Brain microvascular endothelial cell (primary cell): Measurements from ENCODE around the gene TKFC.

Source experiments
- DNase-seq: peaks from one replicate; pipeline ENCODE4 v3.0.0-alpha.2; 2020
- H3K27ac ChIP-seq: fragments of 250-450 bp; sonication (Bioruptor Pico); 2 replicates; pipeline ENCODE4 v1.5.1; 2020; ENCODE audit warnings: mild to moderate bottlenecking, moderate library complexity
- H3K27me3 ChIP-seq: fragments of 250-450 bp; sonication (Bioruptor Pico); replicated peaks from 2 replicates; pipeline ENCODE4 v1.5.1; 2020; ENCODE audit warnings: mild to moderate bottlenecking
- H3K36me3 ChIP-seq: fragments of 250-450 bp; sonication (Bioruptor Pico); replicated peaks from 2 replicates; pipeline ENCODE4 v1.5.1; 2020; ENCODE audit warnings: mild to moderate bottlenecking
- H3K4me3 ChIP-seq: 2 replicates; pipeline ENCODE4 v1.5.1; 2011; ENCODE audit warnings: low read depth, mild to moderate bottlenecking, control low read depth, low read length, moderate library complexity
- in situ Hi-C: cut with HindIII; loops from 2 replicates; pipeline ENCODE4 v1.10.0; 2017; ENCODE audit warnings: low sequenced_read_pairs, low pct_ligation_motif_present
- TF ChIP-seq, protein P1 (sequence below): IDR thresholded peaks from 2 replicates; pipeline ENCODE4 v1.5.1; 2011; ENCODE audit warnings: low read depth, mild to moderate bottlenecking, moderate library complexity, low read length, control low read depth, inconsistent platforms; ENCODE audit errors: missing control alignments

The TKFC gene

DNA sequence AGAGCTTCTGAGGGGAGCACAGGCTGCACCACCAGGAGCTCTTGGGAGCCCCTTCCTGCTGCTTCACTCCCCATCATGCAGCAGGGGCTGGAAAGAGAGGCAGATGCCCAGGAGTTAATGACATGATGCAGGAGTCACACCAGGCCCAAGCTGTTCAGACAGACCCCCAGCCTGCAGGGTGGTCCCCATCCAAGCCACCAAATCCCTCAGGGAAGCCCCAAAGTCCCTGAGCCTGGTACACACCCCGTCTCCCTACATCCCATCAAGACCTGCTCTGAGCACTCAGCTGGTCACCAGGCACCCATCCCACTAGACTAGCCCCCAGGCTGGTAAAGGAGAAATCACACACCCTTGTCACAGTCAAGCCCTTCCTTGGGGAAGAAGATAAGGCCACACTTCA is 17.3 kb downstream of the TKFC start:
- H3K27me3 ChIP-seq = no peaks in the 10 kb centered on the region
- TF ChIP-seq, protein P1, sequence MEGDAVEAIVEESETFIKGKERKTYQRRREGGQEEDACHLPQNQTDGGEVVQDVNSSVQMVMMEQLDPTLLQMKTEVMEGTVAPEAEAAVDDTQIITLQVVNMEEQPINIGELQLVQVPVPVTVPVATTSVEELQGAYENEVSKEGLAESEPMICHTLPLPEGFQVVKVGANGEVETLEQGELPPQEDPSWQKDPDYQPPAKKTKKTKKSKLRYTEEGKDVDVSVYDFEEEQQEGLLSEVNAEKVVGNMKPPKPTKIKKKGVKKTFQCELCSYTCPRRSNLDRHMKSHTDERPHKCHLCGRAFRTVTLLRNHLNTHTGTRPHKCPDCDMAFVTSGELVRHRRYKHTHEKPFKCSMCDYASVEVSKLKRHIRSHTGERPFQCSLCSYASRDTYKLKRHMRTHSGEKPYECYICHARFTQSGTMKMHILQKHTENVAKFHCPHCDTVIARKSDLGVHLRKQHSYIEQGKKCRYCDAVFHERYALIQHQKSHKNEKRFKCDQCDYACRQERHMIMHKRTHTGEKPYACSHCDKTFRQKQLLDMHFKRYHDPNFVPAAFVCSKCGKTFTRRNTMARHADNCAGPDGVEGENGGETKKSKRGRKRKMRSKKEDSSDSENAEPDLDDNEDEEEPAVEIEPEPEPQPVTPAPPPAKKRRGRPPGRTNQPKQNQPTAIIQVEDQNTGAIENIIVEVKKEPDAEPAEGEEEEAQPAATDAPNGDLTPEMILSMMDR = no peak
- no peak overlapping the region for H3K27ac ChIP-seq
- in situ Hi-C loops = no loop called here
- no peak overlapping the region for H3K4me3 ChIP-seq
- peaks cover 37% of the 10 kb centered on the region for H3K36me3 ChIP-seq
- DNase-seq = no peak

DNA sequence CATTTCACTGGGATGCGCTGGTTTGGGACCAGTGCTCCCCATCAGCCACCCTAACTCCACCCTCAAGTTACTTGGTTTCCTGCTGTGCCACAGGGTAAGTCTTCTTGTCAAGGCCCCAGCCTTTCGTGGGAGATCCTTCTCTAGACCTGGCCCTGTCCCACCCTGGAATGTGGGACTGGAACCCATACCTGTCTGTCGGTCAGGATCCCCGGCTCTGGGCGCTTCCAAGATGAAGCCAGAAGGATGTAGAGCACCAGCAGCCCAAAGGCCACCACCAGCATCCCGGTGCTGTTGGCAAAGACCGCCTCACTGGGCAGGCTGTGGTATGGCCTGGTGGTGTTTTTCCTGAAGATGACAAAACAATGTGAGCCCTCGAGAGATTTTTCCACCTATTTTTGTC is 17.8 kb downstream of the TKFC start:
- in situ Hi-C loops = no loop called here
- Histone ChIP-seq H3K27ac (no peak overlapping the region), H3K27me3 (no peaks in the 10 kb centered on the region), H3K36me3 (peaks cover 37% of the 10 kb centered on the region), H3K4me3 (no peak overlapping the region)
- no peak for DNase-seq
- TF ChIP-seq, protein P1 = no peak

DNA sequence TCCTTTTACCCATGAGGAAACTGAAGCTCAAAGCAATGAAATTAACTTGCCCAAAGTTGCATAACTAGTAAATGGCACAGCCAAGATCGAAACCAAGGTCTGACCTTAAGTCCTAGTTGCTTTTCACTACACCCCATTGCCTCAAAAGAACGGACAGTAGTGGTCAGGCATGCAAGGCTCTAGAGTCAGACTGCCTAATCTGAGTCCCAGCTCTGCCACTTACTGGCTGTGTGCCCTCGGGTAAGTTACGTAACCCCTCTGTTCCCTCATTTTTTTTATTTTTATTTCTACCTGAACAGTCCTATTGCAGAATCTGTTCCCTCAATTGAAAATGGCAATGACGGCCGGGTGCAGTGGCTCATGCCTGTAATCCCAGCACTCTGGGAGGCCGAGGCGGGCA is 19.0 kb downstream of the TKFC start:
- no peak overlapping the region for H3K4me3 ChIP-seq
- H3K27me3 ChIP-seq = no peaks in the 10 kb centered on the region
- DNase-seq = no peak
- TF ChIP-seq, protein P1 = no peak
- H3K27ac ChIP-seq = no peak overlapping the region
- in situ Hi-C loops = no loop called here
- peaks cover 39% of the 10 kb centered on the region for H3K36me3 ChIP-seq

DNA sequence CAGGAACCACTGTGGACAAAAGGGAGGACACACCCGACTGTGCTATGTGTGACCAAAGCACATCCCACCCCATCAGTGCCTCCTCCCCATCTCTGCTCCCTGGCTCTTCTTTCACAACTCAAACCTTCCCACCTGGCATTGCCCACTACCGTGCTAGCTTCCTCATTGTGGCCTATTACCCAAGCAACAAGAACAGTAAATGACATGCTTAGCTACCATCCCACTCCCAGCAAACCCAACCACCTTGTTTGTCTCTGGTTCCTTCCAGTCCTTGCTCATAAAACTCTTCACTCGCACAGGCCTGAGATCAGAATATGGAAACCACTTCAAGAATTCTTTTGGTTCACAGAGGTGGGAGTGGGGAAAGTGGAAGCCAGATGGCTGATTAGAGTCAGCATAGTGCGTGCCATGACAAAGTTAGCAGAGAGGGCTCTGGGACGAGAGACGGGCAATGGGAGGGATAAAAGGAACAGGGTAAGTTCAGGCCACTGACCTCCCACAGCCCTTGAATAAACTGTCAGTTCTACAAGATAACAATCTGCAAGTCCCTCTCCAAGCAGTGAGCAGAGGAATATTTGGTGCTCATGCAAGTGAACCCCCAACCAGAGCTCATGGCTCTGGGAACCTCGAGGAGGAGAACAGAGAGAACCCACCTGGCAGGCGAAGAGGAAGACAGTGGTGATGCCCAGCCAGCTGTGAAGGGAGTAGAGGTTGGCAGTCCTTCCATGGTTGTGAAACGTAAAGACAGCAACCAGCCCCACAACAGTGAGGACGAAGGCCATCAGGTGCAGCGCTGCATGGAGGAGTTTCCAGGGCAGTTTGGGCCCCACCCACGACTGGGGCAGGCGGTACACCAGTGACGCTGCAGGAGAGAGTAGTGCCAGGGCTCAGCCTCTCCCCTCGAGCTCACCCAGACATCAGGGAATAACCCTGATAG is 20.4 kb downstream of the TKFC start:
- Histone ChIP-seq H3K4me3 (no peak overlapping the region), H3K27me3 (no peaks in the 10 kb centered on the region), H3K36me3 (peaks cover 39% of the 10 kb centered on the region), H3K27ac (no peak overlapping the region)
- DNase-seq = no peak
- in situ Hi-C loops = no loop called here
- TF ChIP-seq, protein P1 = no peak

DNA sequence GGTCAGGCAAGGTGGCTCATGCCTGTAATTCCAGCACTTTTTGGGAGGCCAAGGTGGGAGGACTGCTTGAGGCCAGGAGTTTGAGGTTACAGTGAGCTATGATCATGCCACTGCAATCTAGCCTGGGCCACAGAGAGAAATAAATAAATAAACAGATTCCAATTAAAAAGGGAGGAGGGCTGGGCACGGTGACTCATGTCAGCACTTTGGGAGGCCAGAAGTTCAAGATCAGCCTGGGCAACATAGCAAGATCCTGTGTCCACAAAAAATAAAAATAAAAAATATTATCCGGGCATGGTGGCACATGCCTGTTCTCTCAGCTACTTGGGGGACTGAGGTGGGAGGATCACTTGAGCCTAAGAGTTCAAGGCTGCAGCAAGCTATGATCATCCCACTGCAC is 21.2 kb downstream of the TKFC start:
- in situ Hi-C loops = no loop called here
- H3K27me3 ChIP-seq = no peaks in the 10 kb centered on the region
- DNase-seq = no peak
- TF ChIP-seq, protein P1 = no peak
- H3K27ac ChIP-seq = no peak overlapping the region
- no peak overlapping the region for H3K4me3 ChIP-seq
- peaks cover 32% of the 10 kb centered on the region for H3K36me3 ChIP-seq

DNA sequence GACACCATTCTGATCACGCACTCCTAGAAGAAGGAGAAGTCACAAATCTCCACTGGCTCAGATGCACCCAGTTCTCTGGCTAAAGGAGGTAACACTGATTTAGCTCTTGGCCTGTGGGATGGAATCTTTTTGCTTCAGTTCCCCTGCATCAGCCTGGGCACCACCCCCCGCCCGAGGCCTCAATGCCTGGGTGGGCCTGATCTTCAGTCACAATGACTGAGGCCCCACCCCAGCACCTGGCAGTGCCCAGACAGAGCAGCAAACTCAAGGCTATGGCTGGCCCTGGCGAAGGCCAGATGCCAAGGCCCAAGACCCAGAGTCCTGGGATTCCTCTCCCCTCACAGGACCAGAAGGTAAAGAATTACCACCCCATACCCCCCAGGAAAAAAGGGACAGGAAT is 23.7 kb downstream of the TKFC start:
- no peak for DNase-seq
- TF ChIP-seq, protein P1 = no peak
- no peak overlapping the region for H3K27ac ChIP-seq
- H3K4me3 ChIP-seq = no peak overlapping the region
- peaks cover 17% of the 10 kb centered on the region for H3K36me3 ChIP-seq
- no peaks in the 10 kb centered on the region for H3K27me3 ChIP-seq
- in situ Hi-C loops = no loop called here
